OCI-LY3 (cell line): ENCODE measurements around the gene PLBD1.

ENCODE experiments used
- H2AFZ ChIP-seq: fragments of 200-600, 300-600 bp; shearing (Covaris generic); 2 replicates; pipeline ENCODE4 v1.6.0; 2014; ENCODE audit warnings: antibody characterized with exemption, low read depth, low read length
- H3K27ac ChIP-seq: fragments of 200-600, 300-600 bp; sonication (generic); 2 replicates; pipeline ENCODE4 v1.5.1; 2014; ENCODE audit warnings: mild to moderate bottlenecking, low read length, moderate library complexity, mixed read lengths
- H3K27me3 ChIP-seq: fragments of 200-600, 300-600 bp; sonication (generic); 2 replicates; pipeline ENCODE4 v1.6.1; 2014; ENCODE audit warnings: low read depth, low read length, mixed read lengths
- H3K36me3 ChIP-seq: fragments of 200-600, 300-600 bp; sonication (generic); replicated peaks from 2 replicates; pipeline ENCODE3; 2014; ENCODE audit warnings: low read depth, low read length, mixed read lengths
- H3K4me1 ChIP-seq: fragments of 300-600, 200-600 bp; sonication (generic); 2 replicates; pipeline ENCODE4 v1.6.1; 2014; ENCODE audit warnings: low read length, mixed read lengths
- H3K4me2 ChIP-seq: fragments of 200-600, 300-600 bp; sonication (generic); 2 replicates; pipeline ENCODE4 v1.6.1; 2014; ENCODE audit warnings: low read length, mixed read lengths
- H3K4me3 ChIP-seq: fragments of 300-600, 200-600 bp; sonication (generic); 2 replicates; pipeline ENCODE4 v1.5.1; 2014; ENCODE audit warnings: antibody characterized with exemption, mild to moderate bottlenecking, low read length, moderate library complexity
- H3K79me2 ChIP-seq: fragments of 300-600, 200-600 bp; shearing (Covaris generic); 2 replicates; pipeline ENCODE4 v1.6.1; 2014; ENCODE audit warnings: mild to moderate bottlenecking, low read length, mixed read lengths
- H3K9ac ChIP-seq: fragments of 300-600, 200-600 bp; shearing (Covaris generic); 2 replicates; pipeline ENCODE4 v1.6.0; 2014; ENCODE audit warnings: mild to moderate bottlenecking, low read length, moderate library complexity
- H3K9me3 ChIP-seq: fragments of 200-600, 300-600 bp; shearing (Covaris generic); 2 replicates; pipeline ENCODE4 v1.6.1; 2014; ENCODE audit warnings: low read length, mixed read lengths; ENCODE audit not compliant: insufficient read depth
- H4K20me1 ChIP-seq: fragments of 200-600, 300-600 bp; sonication (generic); 2 replicates; pipeline ENCODE4 v1.6.1; 2016; ENCODE audit warnings: low read length, mixed read lengths; ENCODE audit not compliant: insufficient read depth
- EZH2phosphoT487 ChIP-seq: fragments of 200-600 bp; shearing (Covaris generic); IDR thresholded peaks from 2 replicates; pipeline ENCODE4 v1.6.1; 2018; ENCODE audit warnings: antibody characterized with exemption, mixed run types, low read depth
- TF ChIP-seq, protein P1 (sequence below): fragments of 200-600, 300-600 bp; sonication (generic); IDR thresholded peaks from 2 replicates; pipeline ENCODE4 v1.5.1; 2014; ENCODE audit warnings: antibody characterized with exemption, low read length, low read depth

The PLBD1 gene

DNA sequence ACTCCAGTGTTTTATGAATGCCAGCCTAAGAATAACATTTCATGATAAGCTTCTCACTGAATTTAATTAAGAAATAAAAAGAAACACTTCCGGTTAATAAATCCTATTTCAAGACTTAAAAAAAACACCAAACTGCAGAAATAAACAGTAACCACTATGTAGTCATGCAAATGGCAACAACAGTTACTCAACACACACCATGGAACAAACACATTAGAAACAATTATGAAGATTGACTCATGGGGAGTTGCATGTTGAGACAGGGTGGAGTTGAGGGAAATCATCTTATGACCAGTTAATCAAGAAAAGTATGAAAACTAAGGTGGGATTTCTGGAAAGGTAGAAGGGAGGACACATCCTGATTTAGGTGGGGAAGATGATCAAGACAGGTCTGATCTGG lies 52.7 kb downstream of the PLBD1 start:
- Histone ChIP-seq H3K27me3 (no peaks in the 10 kb centered on the region), H4K20me1 (no peaks in the 10 kb centered on the region), H3K4me2 (no peak overlapping the region), H3K36me3 (peaks cover 3% of the 10 kb centered on the region), H3K27ac (no peak overlapping the region), H3K9me3 (no peaks in the 10 kb centered on the region), H2AFZ (no peak overlapping the region), H3K9ac (no peak overlapping the region), H3K4me1 (peaks cover 6% of the 10 kb centered on the region; the same call in 1 of the 2 replicates), H3K4me3 (no peak overlapping the region), H3K79me2 (no peaks in the 10 kb centered on the region)
- TF ChIP-seq EZH2phosphoT487: no peak
- TF ChIP-seq, protein P1, sequence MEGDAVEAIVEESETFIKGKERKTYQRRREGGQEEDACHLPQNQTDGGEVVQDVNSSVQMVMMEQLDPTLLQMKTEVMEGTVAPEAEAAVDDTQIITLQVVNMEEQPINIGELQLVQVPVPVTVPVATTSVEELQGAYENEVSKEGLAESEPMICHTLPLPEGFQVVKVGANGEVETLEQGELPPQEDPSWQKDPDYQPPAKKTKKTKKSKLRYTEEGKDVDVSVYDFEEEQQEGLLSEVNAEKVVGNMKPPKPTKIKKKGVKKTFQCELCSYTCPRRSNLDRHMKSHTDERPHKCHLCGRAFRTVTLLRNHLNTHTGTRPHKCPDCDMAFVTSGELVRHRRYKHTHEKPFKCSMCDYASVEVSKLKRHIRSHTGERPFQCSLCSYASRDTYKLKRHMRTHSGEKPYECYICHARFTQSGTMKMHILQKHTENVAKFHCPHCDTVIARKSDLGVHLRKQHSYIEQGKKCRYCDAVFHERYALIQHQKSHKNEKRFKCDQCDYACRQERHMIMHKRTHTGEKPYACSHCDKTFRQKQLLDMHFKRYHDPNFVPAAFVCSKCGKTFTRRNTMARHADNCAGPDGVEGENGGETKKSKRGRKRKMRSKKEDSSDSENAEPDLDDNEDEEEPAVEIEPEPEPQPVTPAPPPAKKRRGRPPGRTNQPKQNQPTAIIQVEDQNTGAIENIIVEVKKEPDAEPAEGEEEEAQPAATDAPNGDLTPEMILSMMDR: no peak

DNA sequence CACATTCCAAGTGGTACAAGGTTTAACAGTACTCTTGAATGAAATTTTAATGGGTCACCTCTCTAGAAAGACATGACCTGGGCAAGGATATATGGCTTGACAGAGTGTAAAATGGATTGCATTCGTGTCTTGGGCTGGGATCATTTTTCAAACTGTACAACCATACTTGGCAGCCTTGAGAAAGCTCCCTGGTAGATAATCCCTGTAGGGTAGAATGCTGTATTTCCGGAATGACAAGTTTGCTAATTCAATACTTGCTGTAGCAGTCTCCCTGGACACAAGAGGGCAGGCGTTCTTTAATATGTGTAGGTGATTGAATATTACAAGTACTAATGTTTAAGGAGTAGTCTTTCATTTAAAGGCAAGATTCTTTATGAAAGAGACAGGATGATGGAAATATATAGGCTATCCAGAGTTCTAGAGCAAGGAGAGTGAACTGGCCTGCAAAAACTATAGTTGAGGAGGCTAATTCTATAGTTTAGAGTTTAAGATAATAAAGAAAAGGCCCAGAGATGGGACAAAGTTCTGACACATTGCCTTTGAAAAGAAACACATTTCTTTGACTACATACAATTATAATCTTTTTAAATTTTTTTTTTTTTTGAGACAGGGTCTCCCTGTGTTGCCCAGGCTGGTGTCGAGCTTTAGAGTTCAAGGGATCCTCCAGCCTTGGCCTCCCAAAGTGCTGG lies 53.4 kb downstream of the PLBD1 start:
- H3K27ac ChIP-seq: no peak overlapping the region
- H3K36me3 ChIP-seq: no peaks in the 10 kb centered on the region
- no peak overlapping the region for H3K9ac ChIP-seq
- H3K4me2 ChIP-seq: no peak overlapping the region
- H3K4me1 ChIP-seq: peaks cover 6% of the 10 kb centered on the region; the same call in 1 of the 2 replicates
- H3K4me3 ChIP-seq: no peak overlapping the region
- no peak overlapping the region for H2AFZ ChIP-seq
- H3K9me3 ChIP-seq: no peaks in the 10 kb centered on the region
- no peaks in the 10 kb centered on the region for H4K20me1 ChIP-seq
- no peaks in the 10 kb centered on the region for H3K27me3 ChIP-seq
- TF ChIP-seq EZH2phosphoT487: no peak
- TF ChIP-seq, protein P1: peak; percentile 53
- H3K79me2 ChIP-seq: no peaks in the 10 kb centered on the region

DNA sequence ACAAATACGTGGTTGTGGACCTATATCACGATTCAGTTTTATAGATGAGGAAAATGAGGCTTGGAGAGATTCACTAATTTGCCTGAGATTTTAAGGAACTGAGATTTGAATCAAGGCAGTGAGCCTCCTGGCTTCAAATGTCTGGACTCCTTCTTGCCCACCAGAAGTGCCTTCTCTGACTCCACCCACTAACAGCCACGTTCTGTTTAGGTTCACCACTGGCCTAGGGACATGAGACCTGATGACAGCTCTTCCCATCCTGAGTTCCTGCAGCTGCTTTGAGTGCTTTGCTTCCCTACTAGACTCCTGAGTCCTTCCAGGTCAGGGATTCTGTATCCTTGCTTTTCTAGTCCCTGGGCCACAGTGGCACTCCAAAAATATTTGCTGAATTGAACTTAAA lies 57.1 kb downstream of the PLBD1 start:
- H4K20me1 ChIP-seq: no peaks in the 10 kb centered on the region
- no peaks in the 10 kb centered on the region for H3K27me3 ChIP-seq
- no peak overlapping the region for H3K9ac ChIP-seq
- no peak overlapping the region for H3K4me2 ChIP-seq
- no peaks in the 10 kb centered on the region for H3K79me2 ChIP-seq
- peaks cover 6% of the 10 kb centered on the region; the same call in 1 of the 2 replicates for H3K4me1 ChIP-seq
- TF ChIP-seq EZH2phosphoT487: no peak
- TF ChIP-seq, protein P1: no peak
- H3K27ac ChIP-seq: no peak overlapping the region
- H3K36me3 ChIP-seq: peaks cover 12% of the 10 kb centered on the region
- H3K4me3 ChIP-seq: no peak overlapping the region
- H2AFZ ChIP-seq: no peak overlapping the region
- H3K9me3 ChIP-seq: no peaks in the 10 kb centered on the region

DNA sequence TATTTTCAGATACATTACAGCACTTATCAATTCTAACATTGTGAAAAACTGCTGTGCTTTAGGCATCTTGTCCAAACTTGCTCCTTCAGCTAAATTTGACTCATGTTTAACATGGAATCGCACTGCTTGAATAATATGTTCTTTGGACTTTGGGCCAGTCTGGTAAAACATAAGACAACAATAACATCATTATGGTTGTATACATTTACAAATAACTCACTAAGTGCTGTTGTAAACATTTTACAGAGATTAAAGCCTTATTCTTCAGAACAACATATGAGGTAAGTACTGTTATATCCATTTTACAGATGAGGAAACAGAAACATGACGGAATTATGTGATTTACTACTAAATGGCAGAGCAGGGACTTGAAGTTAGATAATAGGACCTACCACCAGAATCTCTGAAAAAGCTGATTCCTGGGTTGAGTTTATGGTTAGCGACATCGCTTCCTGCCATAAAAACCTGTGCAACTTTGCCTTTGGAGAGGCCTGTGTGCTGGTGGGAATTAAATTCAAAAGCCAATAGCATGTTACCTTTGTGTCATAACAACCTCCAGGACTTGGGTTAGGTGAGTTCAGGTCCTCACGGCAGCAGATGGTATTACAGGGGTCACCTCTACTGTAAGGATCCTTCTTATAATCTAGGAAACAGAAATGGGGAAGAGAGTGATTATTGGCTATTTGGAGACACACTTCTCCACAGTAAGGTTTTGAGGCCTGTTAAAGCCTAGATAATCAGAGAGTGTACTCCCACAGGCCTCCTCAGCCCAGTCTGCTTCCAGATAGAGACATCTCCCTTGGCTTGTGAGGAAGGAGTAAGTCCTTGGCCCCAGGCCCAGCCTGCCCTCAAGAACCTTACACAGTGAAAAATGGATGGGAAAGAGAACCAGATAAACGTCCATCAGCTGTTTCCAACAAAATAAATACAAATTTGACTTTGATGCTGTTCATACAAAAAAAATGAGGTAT lies 61.8 kb downstream of the PLBD1 start:
- H3K9ac ChIP-seq: no peak overlapping the region
- H3K79me2 ChIP-seq: no peaks in the 10 kb centered on the region
- H3K9me3 ChIP-seq: no peaks in the 10 kb centered on the region
- H3K4me3 ChIP-seq: no peak overlapping the region
- H3K27ac ChIP-seq: no peak overlapping the region
- H3K36me3 ChIP-seq: peaks cover 33% of the 10 kb centered on the region
- H3K4me2 ChIP-seq: no peak overlapping the region
- TF ChIP-seq, protein P1: no peak
- TF ChIP-seq EZH2phosphoT487: no peak
- no peaks in the 10 kb centered on the region for H3K27me3 ChIP-seq
- H2AFZ ChIP-seq: no peak overlapping the region
- H3K4me1 ChIP-seq: peaks cover 6% of the 10 kb centered on the region; the same call in 1 of the 2 replicates
- no peaks in the 10 kb centered on the region for H4K20me1 ChIP-seq
